ENCODE measurements around the gene MXD4.
A peak's percentile ranks its signal among the peaks of the same experiment; 100 is the strongest.

Gene MXD4, protein sequence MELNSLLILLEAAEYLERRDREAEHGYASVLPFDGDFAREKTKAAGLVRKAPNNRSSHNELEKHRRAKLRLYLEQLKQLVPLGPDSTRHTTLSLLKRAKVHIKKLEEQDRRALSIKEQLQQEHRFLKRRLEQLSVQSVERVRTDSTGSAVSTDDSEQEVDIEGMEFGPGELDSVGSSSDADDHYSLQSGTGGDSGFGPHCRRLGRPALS

GRCh38 chr4:2261853-2262144 is at the start of gene MXD4:
Gene MXD4 (minus strand): TSS chr4:2262109. CDS start chr4:2261980, 129 bp downstream.
- DNase-seq: no peak

GRCh38 chr4:2306773-2307410 is 45.0 kb upstream of the MXD4 start:
- no peak for DNase-seq

DNA sequence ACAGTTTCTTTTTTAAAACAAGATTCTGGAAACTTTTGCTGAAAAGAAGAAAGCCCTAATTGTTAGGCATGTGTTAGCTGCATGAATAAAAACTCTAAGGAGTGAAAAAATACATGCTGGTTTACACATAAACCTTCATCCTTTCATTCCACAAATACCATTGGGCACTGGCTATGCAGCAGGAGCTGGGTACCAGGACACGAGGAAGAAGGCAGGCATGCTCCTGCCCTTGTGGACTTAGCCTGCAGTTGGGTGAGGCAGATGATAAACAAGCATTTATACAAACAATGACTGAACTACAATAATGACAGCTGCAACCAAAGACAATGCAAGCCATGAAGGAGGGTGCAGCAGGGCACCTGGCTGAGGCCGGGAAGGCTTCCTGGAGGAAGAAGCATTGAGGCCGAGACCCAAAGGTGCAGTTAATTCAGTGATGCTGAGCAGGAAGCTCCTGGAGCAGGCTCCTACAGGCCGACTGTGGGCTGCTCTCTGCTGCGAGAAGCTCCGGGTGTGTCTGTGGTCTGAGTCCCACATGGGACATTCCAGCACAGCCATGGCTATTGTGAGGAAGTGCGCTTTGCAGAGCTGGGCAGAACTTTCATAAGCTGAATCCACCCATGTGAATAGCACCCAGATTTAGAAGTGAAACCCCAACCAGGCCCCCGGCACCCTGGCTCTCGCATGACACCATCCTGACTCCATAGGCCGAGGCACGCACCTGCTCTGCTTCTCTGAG is 44.0 kb upstream of the MXD4 start:
- no peak for DNase-seq

DNA sequence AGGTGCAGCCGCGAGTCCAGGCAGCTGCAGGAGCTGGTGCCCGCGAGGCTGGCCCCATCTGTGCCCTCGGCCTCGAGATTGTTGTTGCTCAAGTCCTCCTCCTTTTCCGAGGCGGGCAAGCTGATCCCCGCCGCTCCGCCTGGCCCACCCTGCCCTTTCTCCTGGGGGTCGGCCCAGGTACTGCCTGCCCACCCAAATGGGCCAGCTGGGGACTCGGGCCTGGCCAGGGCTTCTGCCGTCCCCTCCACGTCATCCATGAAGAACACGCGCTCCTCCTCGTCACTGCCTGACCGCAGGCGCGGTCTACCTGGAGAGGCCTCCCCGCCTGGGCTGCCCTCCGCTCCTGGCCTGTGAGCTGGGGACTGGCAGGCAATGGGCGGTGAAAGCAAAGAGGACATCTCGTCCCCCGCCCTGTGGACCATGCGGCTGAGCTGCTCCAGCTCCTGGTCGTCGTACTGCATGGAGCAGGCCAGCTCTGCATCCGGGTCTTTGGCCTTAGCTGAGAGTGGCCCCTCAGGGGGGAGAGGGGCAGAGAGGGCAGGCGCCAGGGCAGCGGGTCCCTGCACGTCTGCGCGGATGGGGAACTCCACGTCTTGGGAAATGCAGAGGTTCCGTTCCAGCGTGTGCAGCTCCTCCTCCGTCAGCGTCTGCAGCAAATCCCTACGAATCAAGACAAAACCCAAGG is 43.1 kb upstream of the MXD4 start:
- no peak for DNase-seq

- no peak for DNase-seq
These were observed 42.5 kb upstream of the MXD4 start for GRCh38 chr4:2304321-2304876.

DNA sequence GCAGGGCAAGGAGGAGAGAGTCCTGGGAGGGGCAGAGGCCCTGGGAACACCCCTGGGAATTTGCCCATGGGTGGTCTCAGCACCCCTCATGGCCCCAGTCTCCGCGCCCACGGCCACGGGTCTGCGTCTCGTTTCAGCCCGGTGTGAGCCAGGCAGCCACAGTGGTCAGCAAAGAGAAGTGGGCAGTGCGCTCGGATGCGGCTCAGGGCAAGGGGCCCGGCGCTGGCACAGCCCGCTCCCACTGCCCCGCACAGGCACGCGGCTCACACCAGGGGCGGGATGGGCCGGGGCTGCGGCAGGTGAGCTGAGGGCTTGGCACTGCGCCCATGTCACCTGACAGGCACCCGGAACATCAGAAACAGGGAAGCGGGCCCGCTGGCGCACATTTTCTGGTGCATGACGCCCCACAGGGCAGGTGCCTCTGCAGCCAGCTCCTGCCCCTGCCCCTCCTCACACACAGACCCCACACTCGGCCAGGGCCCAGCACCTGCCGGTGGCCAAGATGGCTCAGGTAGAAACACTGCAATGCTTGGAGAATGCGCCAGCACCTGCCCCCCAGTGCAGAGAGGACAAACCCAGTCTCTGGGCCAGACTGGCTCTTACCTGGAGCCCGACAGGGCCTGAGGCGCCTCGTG is 41.9 kb upstream of the MXD4 start:
- no peak for DNase-seq

GRCh38 chr4:2303121-2303685 is 41.3 kb upstream of the MXD4 start:
- DNase-seq: no peak

DNA sequence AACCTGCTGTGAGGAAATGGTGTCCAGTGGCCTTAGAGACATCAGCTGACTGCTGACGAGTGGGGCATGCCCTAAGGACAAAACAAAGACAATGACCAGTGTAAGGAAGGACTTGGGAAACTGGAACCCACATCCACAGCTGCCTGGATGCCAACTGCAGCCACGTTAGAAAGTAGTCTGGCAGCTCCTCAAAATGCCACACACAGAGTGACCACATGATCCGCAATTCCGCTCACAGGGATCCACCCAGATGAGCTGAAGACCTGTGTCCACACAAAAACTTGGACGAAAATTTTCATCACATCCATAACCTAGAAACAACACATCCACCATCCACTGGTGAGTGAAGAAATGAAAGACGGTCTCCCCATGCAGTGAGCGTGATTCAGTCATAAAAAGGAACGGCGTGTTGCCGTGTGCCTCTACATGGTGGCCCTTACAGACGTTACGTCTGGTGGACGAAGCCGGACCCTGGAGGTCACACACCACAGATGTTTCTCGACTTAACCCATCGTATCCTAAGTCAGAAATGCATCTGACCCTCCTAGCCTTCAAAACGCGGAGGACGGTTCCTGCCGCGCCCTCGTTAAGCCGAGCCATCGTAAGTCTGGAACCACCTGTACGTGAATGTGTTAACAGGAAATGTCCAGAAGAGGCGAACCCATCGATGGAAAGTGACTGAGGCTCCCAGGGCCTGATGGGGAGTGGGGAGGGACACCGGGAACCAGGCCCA is 40.6 kb upstream of the MXD4 start:
- no peak for DNase-seq

- no peak for DNase-seq
These were observed 39.9 kb upstream of the MXD4 start for GRCh38 chr4:2301806-2302205.

DNA sequence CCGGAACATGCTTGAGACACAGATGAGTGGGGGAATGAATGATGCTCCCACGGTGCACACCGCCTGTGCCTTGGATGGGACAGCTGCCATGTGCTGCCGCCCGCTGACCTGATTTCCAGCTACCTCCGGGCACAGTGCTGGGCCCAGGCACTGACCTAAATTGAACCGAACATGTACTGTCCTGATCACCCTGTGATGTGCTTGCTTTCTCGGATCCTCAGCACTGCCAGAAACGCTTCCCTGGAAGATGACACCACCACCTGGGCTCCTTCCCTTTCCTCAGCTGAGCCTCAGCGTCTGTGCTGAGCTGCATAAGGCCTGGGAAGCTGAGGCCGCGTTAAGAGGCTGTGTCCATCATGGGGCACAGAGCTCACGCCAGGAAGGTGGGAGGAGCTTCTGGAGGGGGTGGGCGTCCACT is 39.3 kb upstream of the MXD4 start:
- no peak for DNase-seq

DNA sequence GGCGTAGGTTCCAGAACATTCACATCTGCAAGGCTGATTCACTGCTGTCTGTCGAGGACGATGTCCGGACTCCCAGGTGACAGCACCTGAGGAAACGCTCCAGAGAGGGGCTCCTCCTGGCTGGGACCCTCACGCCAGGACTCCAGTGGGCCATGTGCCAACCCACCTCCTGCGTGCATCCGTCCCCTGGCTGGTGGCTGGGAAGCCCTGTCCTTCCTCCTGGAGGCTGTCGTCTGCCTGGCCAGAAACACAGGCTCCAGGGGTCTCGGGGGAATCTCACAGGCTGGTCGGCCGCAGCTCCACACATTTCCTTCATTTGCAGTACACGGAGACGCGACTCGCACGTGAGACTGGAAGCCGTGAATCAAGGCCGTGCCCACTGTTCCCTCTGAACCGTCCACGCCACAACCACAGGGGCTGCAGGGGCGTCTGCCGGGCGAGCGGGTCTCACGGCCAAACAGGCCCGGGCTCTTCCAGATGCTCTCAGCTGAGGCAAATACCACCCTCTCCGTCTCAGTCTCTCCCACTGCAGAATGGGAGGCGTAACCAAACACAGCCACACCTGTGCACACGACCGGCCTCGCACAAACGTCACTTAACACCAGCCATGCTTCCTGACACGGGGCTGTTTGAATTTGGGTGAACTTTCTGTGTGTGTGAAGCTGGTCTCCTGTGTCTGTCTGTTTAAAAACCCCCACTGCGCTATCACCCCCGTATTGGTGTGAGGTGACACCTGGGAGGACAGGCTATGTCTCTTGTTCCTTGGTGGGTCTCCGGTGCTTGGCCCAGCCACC is 38.7 kb upstream of the MXD4 start:
- peak; percentile 33 for DNase-seq

DNA sequence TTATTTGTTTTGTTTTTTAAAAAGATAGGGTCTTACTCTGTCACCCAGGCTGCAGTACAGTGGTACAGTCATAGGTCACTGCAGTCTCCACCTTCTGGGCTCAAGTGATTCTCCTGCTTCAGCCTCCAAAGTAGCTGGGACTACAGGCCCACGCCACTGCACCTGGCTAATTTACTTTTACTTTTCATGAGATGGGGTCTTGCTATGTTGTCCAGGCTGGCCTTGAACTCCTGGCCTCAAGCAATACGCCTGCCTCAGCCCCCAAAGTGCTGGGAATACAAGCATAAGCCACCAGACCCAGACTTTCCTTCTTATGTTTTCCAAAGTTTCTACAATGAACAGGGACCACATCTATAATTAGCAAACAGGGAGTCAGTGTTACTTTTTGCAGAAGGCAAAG is 37.9 kb upstream of the MXD4 start:
- DNase-seq: peak; percentile 35

- no peak for DNase-seq
These were observed 36.7 kb upstream of the MXD4 start for GRCh38 chr4:2298532-2298991.

DNA sequence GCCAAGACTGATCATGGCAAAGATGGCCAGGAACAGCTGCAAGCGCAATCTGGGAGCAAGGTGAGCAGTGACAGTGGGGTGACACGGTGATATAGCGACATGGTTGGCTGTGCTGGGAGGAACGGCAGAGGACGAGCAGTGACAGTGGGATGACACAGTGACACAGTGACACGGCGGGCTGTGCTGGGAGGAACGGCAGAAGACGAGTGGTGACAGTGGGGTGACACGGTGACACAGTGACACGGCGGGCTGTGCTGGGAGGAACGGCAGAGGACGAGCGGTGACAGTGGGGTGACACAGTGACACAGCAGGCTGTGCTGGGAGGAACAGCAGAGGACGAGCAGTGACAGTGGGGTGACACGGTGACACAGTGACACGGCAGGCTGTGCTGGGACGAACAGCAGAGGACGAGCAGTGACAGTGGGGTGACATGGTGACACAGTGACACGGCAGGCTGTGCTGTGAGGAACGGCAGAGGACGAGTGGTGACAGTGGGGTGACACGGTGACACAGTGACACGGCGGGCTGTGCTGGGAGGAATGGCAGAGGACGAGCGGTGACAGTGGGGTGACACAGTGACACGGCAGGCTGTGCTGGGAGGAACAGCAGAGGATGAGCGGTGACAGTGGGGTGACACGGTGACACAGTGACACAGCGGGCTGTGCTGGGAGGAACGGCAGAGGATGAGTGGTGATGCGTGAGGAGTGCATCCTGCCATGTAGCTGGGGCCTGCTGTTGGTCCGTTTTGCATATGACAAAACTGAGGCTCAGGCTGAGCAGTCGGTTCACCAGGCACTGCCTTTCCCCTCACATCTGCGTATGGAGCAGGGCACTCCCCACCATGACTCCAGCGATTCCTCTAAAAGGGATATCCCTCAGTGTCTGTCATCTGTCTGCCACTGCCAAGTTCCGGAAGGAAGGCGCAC is 36.0 kb upstream of the MXD4 start:
- peak; percentile 59 for DNase-seq

DNA sequence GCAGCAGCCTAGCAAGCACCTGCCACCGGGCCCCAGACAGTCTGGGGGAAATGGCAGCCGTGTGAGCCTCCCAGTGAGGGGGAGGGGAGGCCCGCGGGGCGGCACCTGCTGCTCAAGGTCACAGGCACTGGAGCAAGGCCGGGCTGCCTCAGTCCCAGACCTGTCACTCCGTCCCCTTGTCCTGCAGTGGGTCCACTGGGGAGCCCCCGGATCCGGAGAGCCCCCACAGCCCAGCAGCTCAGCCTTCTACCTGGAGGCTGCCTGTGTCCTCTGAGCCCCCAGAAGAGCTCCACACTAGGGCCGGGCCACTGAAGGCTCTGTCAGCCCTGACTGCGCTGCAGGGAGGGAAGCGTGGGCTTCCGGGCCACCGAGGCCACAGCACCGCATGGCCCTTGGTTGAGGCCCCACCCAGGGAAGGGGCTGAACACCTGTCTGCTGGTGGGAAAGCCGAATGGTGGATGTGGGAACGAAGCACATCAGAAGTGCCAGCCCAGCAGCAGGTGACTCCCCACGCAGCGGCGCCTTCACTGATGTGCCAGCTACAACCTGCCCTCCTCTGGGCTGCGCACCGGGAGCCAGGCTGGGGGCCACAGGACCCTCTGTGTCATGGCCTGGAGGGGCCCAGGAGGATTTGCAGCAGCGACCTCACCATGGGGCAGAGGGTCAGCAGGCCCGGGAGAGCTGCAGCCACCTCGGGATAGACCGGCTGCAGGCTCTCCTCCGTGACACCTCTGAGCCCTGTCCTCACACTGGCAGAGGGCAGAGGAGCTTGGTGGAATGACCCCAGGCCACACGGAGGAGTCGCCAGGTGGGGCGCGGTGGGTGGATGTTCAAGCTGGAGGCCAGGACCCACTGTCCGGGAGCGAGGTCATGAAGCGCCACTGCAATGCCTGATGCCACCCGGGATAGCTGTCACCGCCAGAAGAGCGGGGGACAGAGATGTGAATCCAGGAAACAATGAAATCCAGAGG is 35.0 kb upstream of the MXD4 start:
- peak; percentile 70 for DNase-seq

GRCh38 chr4:2295900-2296442 is 34.1 kb upstream of the MXD4 start:
- DNase-seq: peak; percentile 65

DNA sequence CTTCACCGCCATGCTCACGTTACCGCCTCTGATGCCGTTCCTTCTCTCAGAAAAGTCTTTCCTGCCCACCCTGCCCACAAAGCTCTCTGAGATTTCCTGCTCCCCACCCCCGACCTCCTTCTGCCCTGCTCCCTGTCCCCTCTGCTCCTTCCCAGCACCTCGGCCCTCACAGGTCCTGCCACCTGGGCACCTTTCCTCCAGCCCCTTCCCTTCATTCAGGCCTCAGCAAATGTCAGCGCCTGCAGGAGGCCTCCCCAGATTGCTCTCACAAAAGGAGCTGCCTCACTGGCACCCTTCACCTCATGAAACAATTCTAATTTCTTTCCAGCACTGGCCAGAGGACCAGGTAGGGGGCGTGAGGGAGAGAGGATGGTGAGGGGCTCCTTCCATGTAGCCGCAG is 33.6 kb upstream of the MXD4 start:
- DNase-seq: peak; percentile 63

GRCh38 chr4:2292646-2293108 is 30.8 kb upstream of the MXD4 start:
- DNase-seq: peak; percentile 48

Data from activated CD8-positive, alpha-beta memory T cell treated with anti-CD3 and anti-CD28 coated beads for 24 hours (primary cell).